Astrocyte (in vitro differentiated cells and primary cell): Measurements from ENCODE around the gene BICD1. TPM values are rescaled to one million over a fixed set of nuclear protein-coding genes. Genes with fewer than 3 reads are reported as not detected.

ENCODE experiments used
- DNase-seq: peaks from one replicate; pipeline ENCODE4 v3.0.0-alpha.2; 2010; ENCODE audit warnings: low read depth
- FAIRE-seq: peaks from 2 replicates; lab custom pipeline; 2011; peaks lifted over from hg19 to GRCh38; lab: Jason Lieb, UNC
- H2AFZ ChIP-seq: 2 replicates; pipeline ENCODE4 v1.6.0; 2012; ENCODE audit warnings: low read depth, low read length, inconsistent platforms
- H3K27ac ChIP-seq: 2 replicates; pipeline ENCODE4 v1.5.1; 2011; ENCODE audit warnings: low read depth, low read length, inconsistent platforms
- H3K27me3 ChIP-seq: 2 replicates; pipeline ENCODE4 v1.6.0; 2011; ENCODE audit warnings: low read length, inconsistent platforms; ENCODE audit not compliant: insufficient read depth
- H3K36me3 ChIP-seq: 2 replicates; pipeline ENCODE4 v1.5.1; 2011; ENCODE audit warnings: low read length, inconsistent platforms; ENCODE audit not compliant: insufficient read depth
- H3K4me1 ChIP-seq: 2 replicates; pipeline ENCODE4 v1.5.1; 2011; ENCODE audit warnings: low read length, inconsistent platforms; ENCODE audit not compliant: insufficient read depth
- H3K4me2 ChIP-seq: 2 replicates; pipeline ENCODE4 v1.6.0; 2012; ENCODE audit warnings: low read length, inconsistent platforms
- H3K4me3 ChIP-seq: 2 replicates; pipeline ENCODE4 v1.5.1; 2011; ENCODE audit warnings: low read depth, mild to moderate bottlenecking, low read length, inconsistent platforms; ENCODE audit not compliant: insufficient read depth
- H3K79me2 ChIP-seq: 2 replicates; pipeline ENCODE4 v1.6.0; 2012; ENCODE audit warnings: mild to moderate bottlenecking, low read length, inconsistent platforms; ENCODE audit not compliant: insufficient read depth
- H3K9ac ChIP-seq: 2 replicates; pipeline ENCODE4 v1.6.0; 2012; ENCODE audit warnings: mild to moderate bottlenecking, low read length, inconsistent platforms
- H3K9me3 ChIP-seq: 2 replicates; pipeline ENCODE4 v1.5.1; 2012; ENCODE audit warnings: low read depth, mild to moderate bottlenecking, low read length, inconsistent platforms; ENCODE audit not compliant: insufficient read depth
- H4K20me1 ChIP-seq: 2 replicates; pipeline ENCODE4 v1.6.0; 2012; ENCODE audit warnings: low read length, inconsistent platforms; ENCODE audit not compliant: insufficient read depth
- H3K27ac Mint-ChIP-seq: one replicate; pipeline ENCODE4 v1.8.0; 2021; ENCODE audit warnings: mild to moderate bottlenecking, mixed read lengths; ENCODE audit not compliant: unreplicated experiment
- H3K27me3 Mint-ChIP-seq: one replicate; pipeline ENCODE4 v1.8.0; 2021; ENCODE audit warnings: low read depth, mixed read lengths; ENCODE audit not compliant: unreplicated experiment
- H3K36me3 Mint-ChIP-seq: one replicate; pipeline ENCODE4 v1.8.0; 2021; ENCODE audit warnings: low read depth, mixed read lengths; ENCODE audit not compliant: unreplicated experiment
- H3K4me1 Mint-ChIP-seq: one replicate; pipeline ENCODE4 v1.8.0; 2021; ENCODE audit warnings: low read depth, mixed read lengths; ENCODE audit not compliant: unreplicated experiment
- H3K4me3 Mint-ChIP-seq: one replicate; pipeline ENCODE4 v1.8.0; 2021; ENCODE audit warnings: mild to moderate bottlenecking, moderate library complexity, mixed read lengths; ENCODE audit not compliant: unreplicated experiment
- H3K9me3 Mint-ChIP-seq: one replicate; pipeline ENCODE4 v1.8.0; 2021; ENCODE audit warnings: mild to moderate bottlenecking, mixed read lengths; ENCODE audit not compliant: unreplicated experiment
- CTCF ChIP-seq: IDR thresholded peaks from 2 replicates; pipeline ENCODE4 v1.5.1; 2011; ENCODE audit warnings: low read depth, mild to moderate bottlenecking, inconsistent platforms, low read length, moderate library complexity; ENCODE audit not compliant: insufficient read depth
- EZH2 ChIP-seq: IDR thresholded peaks from 2 replicates; pipeline ENCODE4 v1.6.1; 2012; ENCODE audit warnings: mild to moderate bottlenecking, low read length, inconsistent platforms; ENCODE audit not compliant: insufficient read depth
- total RNA-seq: library from RNA; stranded (reverse); gene quantifications from 2 replicates; pipeline ENCODE4 v1.2.1, GENCODE V29; 2021

Gene BICD1
- total RNA-seq, 1 donor from 2014 or later = 28.7 TPM

- H3K4me3 Mint-ChIP-seq = no peak overlapping the region
- H3K27ac Mint-ChIP-seq = no peak overlapping the region
- H3K27me3 Mint-ChIP-seq = no peaks in the 10 kb centered on the region
- Histone ChIP-seq H3K4me1 (peaks cover 18% of the 10 kb centered on the region), H2AFZ (no peak overlapping the region), H3K9me3 (no peaks in the 10 kb centered on the region), H3K9ac (no peak overlapping the region), H3K4me2 (peak overlapping the region; percentile 55), H3K27me3 (no peaks in the 10 kb centered on the region), H3K27ac (no peak overlapping the region), H4K20me1 (peaks cover 16% of the 10 kb centered on the region), H3K36me3 (no peaks in the 10 kb centered on the region), H3K79me2 (peaks cover 74% of the 10 kb centered on the region), H3K4me3 (peak overlapping the region; percentile 34)
- no peak for TF ChIP-seq EZH2
- no peak for TF ChIP-seq CTCF
- H3K36me3 Mint-ChIP-seq = no peaks in the 10 kb centered on the region
- FAIRE-seq = no peak
- peaks cover 15% of the 10 kb centered on the region for H3K4me1 Mint-ChIP-seq
- DNase-seq = no peak
- no peaks in the 10 kb centered on the region for H3K9me3 Mint-ChIP-seq
These were observed 4.3 kb downstream of the BICD1 start for GRCh38 chr12:32110942-32111341.

GRCh38 chr12:32115404-32116104 is 8.9 kb downstream of the BICD1 start:
- peak overlapping the region; percentile 56 for H3K9ac ChIP-seq
- FAIRE-seq (peak; percentile 97), DNase-seq (peak; percentile 99)
- H3K4me1 ChIP-seq = peaks cover 32% of the 10 kb centered on the region
- peak overlapping the region; percentile 79 for H3K4me2 ChIP-seq
- H3K27me3 ChIP-seq = no peaks in the 10 kb centered on the region
- H3K4me1 Mint-ChIP-seq = peaks cover 25% of the 10 kb centered on the region
- H3K27ac Mint-ChIP-seq = peak overlapping the region; percentile 97
- H3K4me3 ChIP-seq = no peak overlapping the region
- peaks cover 7% of the 10 kb centered on the region for H3K36me3 Mint-ChIP-seq
- no peak overlapping the region for H2AFZ ChIP-seq
- H3K36me3 ChIP-seq = peaks cover 2% of the 10 kb centered on the region
- peaks cover 18% of the 10 kb centered on the region for H4K20me1 ChIP-seq
- no peak overlapping the region for H3K4me3 Mint-ChIP-seq
- peak overlapping the region; percentile 75 for H3K27ac ChIP-seq
- H3K79me2 ChIP-seq = peaks cover 73% of the 10 kb centered on the region
- no peaks in the 10 kb centered on the region for H3K27me3 Mint-ChIP-seq
- no peaks in the 10 kb centered on the region for H3K9me3 Mint-ChIP-seq
- no peaks in the 10 kb centered on the region for H3K9me3 ChIP-seq
- TF ChIP-seq EZH2 (no peak), CTCF (no peak)

GRCh38 chr12:32116897-32117296 is 10.2 kb downstream of the BICD1 start:
- Histone ChIP-seq H3K4me2 (peak overlapping the region; percentile 79), H4K20me1 (peaks cover 19% of the 10 kb centered on the region), H3K9me3 (no peaks in the 10 kb centered on the region), H2AFZ (no peak overlapping the region), H3K36me3 (peaks cover 2% of the 10 kb centered on the region), H3K4me1 (peaks cover 32% of the 10 kb centered on the region), H3K79me2 (peaks cover 75% of the 10 kb centered on the region), H3K27me3 (no peaks in the 10 kb centered on the region), H3K9ac (peak overlapping the region; percentile 56), H3K27ac (peak overlapping the region; percentile 75), H3K4me3 (no peak overlapping the region)
- FAIRE-seq (no peak), DNase-seq (peak; percentile 78)
- H3K27me3 Mint-ChIP-seq = no peaks in the 10 kb centered on the region
- peaks cover 7% of the 10 kb centered on the region for H3K36me3 Mint-ChIP-seq
- no peak overlapping the region for H3K27ac Mint-ChIP-seq
- TF ChIP-seq CTCF = no peak
- H3K4me1 Mint-ChIP-seq = peaks cover 27% of the 10 kb centered on the region
- H3K9me3 Mint-ChIP-seq = no peaks in the 10 kb centered on the region
- no peak overlapping the region for H3K4me3 Mint-ChIP-seq
